Measurements from ENCODE around the gene MGAT4D. TPM values are rescaled to one million over a fixed set of nuclear protein-coding genes. Genes with fewer than 3 reads are reported as not detected.

MGAT4D gene
- total RNA-seq, 1 experiment from 2014 or later = not detected

DNA sequence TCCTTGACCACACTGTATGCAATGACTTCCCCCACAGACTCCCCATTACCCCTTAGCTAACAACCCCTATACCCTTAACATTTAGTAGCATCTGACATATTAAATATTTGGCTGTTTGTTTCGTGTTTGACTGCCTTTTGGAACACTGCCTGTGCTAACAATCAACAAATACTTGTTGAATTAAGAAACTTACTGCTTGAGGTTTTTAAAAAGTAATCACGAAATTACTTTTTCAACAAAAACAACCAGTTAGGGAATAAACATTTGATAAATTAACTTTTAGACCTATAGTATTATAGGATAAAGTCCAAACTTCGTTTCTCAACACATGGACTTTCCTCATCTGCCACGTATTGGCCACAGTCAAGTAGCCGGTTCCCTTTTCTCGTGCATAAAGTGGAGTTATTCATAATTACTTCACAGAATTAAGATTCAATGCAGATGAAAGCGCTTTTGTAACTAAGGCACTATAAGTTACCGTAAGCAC lies 25.3 kb upstream of the MGAT4D start:
- ChIA-PET POLR2A (no interaction called here), CTCF (interaction anchor here (0.7 to 1.0 kb wide), 4 partner anchors 13 to 335 kb away, joined by 3 to 7 read pairs (median 4); partner anchors contain the start of gene SCOC), RAD21 (ENCODE audit: low non-redundant PET in 1 of 2, low total read pairs in 2 of 2, uncharacterized antibody in 2 of 2, unreplicated experiment in 2 of 2) (no interaction called here)
- DNase-seq (ENCODE audit: low read depth, low spot score) = no peak
- no peaks in the 10 kb centered on the region for H3K9me2 ChIP-seq (ENCODE audit: insufficient read depth)
- H2AFZ ChIP-seq (ENCODE audit: low read depth, low read length, poor library complexity, severe bottlenecking) = peak overlapping the region; percentile 99
- no peaks in the 10 kb centered on the region for H4K20me1 ChIP-seq (ENCODE audit: insufficient read depth)
- intact Hi-C loops (cut with micrococcal nuclease) = loop anchor here (5.0 to 10.0 kb wide), 2 partner anchors 151 to 331 kb away; partner anchors contain the start of gene SCOC
- TF ChIP-seq, protein P1, sequence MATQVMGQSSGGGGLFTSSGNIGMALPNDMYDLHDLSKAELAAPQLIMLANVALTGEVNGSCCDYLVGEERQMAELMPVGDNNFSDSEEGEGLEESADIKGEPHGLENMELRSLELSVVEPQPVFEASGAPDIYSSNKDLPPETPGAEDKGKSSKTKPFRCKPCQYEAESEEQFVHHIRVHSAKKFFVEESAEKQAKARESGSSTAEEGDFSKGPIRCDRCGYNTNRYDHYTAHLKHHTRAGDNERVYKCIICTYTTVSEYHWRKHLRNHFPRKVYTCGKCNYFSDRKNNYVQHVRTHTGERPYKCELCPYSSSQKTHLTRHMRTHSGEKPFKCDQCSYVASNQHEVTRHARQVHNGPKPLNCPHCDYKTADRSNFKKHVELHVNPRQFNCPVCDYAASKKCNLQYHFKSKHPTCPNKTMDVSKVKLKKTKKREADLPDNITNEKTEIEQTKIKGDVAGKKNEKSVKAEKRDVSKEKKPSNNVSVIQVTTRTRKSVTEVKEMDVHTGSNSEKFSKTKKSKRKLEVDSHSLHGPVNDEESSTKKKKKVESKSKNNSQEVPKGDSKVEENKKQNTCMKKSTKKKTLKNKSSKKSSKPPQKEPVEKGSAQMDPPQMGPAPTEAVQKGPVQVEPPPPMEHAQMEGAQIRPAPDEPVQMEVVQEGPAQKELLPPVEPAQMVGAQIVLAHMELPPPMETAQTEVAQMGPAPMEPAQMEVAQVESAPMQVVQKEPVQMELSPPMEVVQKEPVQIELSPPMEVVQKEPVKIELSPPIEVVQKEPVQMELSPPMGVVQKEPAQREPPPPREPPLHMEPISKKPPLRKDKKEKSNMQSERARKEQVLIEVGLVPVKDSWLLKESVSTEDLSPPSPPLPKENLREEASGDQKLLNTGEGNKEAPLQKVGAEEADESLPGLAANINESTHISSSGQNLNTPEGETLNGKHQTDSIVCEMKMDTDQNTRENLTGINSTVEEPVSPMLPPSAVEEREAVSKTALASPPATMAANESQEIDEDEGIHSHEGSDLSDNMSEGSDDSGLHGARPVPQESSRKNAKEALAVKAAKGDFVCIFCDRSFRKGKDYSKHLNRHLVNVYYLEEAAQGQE (IDR thresholded peaks at IDR 0.05; ENCODE audit: low read depth) = no peak
- TF ChIP-seq TCF7L2 (IDR thresholded peaks at IDR 0.05; ENCODE audit: borderline replicate concordance, extremely low read depth, insufficient read depth, insufficient read length) = no peak
- TF ChIP-seq FOSL1 (IDR thresholded peaks at IDR 0.05; ENCODE audit: low read depth) = no peak
- TF ChIP-seq YY1 (IDR thresholded peaks at IDR 0.05; ENCODE audit: extremely low read depth, insufficient replicate concordance, low read depth, low read length) = no peak
- no peak for TF ChIP-seq EGR1 (IDR thresholded peaks at IDR 0.05; ENCODE audit: low read depth)
- TF ChIP-seq SRF (IDR thresholded peaks at IDR 0.05; ENCODE audit: low read depth) = no peak
- TF ChIP-seq CBX3 (IDR thresholded peaks at IDR 0.05; ENCODE audit: low read depth) = no peak
- no peak for ATAC-seq
- peaks cover 21% of the 10 kb centered on the region for H3K79me2 ChIP-seq (ENCODE audit: insufficient read depth, low read length)
- H3K36me3 ChIP-seq (ENCODE audit: control insufficient read depth in 1 of 2, insufficient read depth in 2 of 2, low read length in 2 of 2) = peaks cover 0 to 8% of the 10 kb centered on the region in 2 experiments; a peak in 3 of 4 replicates
- peaks cover 3 to 8% of the 10 kb centered on the region in 2 experiments; a peak in 2 of 4 replicates for H3K4me1 ChIP-seq (ENCODE audit: control insufficient read depth in 1 of 2, insufficient read depth in 2 of 2, low read length in 2 of 2)
- peak overlapping the region; percentile 15 to 92 for H3K4me3 ChIP-seq (replicated peaks in 1 of 2; ENCODE audit: low read depth in 1 of 2, low read length in 2 of 2)
- H3K27ac ChIP-seq (ENCODE audit: low read depth, low read length) = no peak overlapping the region
- H3K9me3 ChIP-seq (ENCODE audit: control insufficient read depth in 1 of 2, insufficient read depth in 1 of 2, low read depth in 1 of 2, low read length in 2 of 2) = no peaks in the 10 kb centered on the region
- no peaks in the 10 kb centered on the region for H3K27me3 ChIP-seq (ENCODE audit: insufficient read depth, low read length)
- H3K4me2 ChIP-seq (ENCODE audit: low read length) = peak overlapping the region; percentile 80
- no TSS peak for BruUV-seq (replicated peaks)
- no peak overlapping the region for H3K9ac ChIP-seq (ENCODE audit: low read length)

All from HCT116 (cell line).